ENCODE data around the gene AOPEP. TPM values are rescaled to one million over a fixed set of nuclear protein-coding genes. Genes with fewer than 3 reads are reported as not detected.

AOPEP gene
- polyA plus RNA-seq, 2 of the 4 experiments (the other 2 are of a cell fraction): 226 to 266 TPM

- H3K4me2 ChIP-seq: no peak overlapping the region
- ATAC-seq: no peak
- H3K4me1 ChIP-seq: no peaks in the 10 kb centered on the region
- H3K9me3 ChIP-seq: no peaks in the 10 kb centered on the region
- WGBS (ENCODE audit: missing lambda C conversion rate): 80% methylated on average over 3 of the region's 3 CpGs
- CTCF ChIA-PET: interaction anchor here (1.0 to 4.9 kb wide), 6 partner anchors 14 to 361 kb away, joined by 3 to 18 read pairs (median 4); no protein-coding TSS in a partner anchor
- no peak overlapping the region for H3K4me3 ChIP-seq
- FAIRE-seq: no peak
- TF ChIP-seq NFE2L2 (conservative IDR thresholded peaks at IDR 0.05; ENCODE audit: low read length) (no peak), MAFK (IDR thresholded peaks at IDR 0.05; ENCODE audit: partially characterized antibody) (no peak)
- POLR2A ChIA-PET: no interaction called here
- no peak overlapping the region for H3K27ac ChIP-seq
- DNase-seq (ENCODE audit: low read depth in 1 of 2, low spot score in 1 of 2): no peak
Measured at GRCh38 chr9:94768766-94769165, 42.3 kb downstream of the AOPEP start.

- ChIA-PET CTCF (interaction anchor here (1.1 to 4.9 kb wide), 4 partner anchors 12 to 357 kb away, joined by 3 to 18 read pairs (median 5); no protein-coding TSS in a partner anchor), POLR2A (no interaction called here)
- WGBS (ENCODE audit: missing lambda C conversion rate): 89% methylated on average over 6 of the region's 6 CpGs
- DNase-seq (ENCODE audit: low read depth in 1 of 2, low spot score in 1 of 2) (no peak), ATAC-seq (no peak), FAIRE-seq (no peak)
- H3K9me3 ChIP-seq: no peaks in the 10 kb centered on the region
- TF ChIP-seq, protein P1, sequence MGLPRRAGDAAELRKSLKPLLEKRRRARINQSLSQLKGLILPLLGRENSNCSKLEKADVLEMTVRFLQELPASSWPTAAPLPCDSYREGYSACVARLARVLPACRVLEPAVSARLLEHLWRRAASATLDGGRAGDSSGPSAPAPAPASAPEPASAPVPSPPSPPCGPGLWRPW (IDR thresholded peaks at IDR 0.05): no peak
- TF ChIP-seq ATOH8 (CRISPR knock-in tag; IDR thresholded peaks at IDR 0.05; ENCODE audit: low read depth) (no peak), PBX3 (IDR thresholded peaks at IDR 0.05) (no peak), PHF8 (IDR thresholded peaks at IDR 0.05; ENCODE audit: borderline replicate concordance, low read depth) (no peak), JUNB (IDR thresholded peaks at IDR 0.05) (no peak), HOXB13 (CRISPR knock-in tag; IDR thresholded peaks at IDR 0.05; ENCODE audit: low read depth) (no peak), RCOR1 (IDR thresholded peaks at IDR 0.05; ENCODE audit: low read depth, low read length) (no peak)
- H3K27ac ChIP-seq: no peak overlapping the region
- H3K4me2 ChIP-seq: no peak overlapping the region
- H3K4me1 ChIP-seq: no peaks in the 10 kb centered on the region
- H3K4me3 ChIP-seq: no peak overlapping the region
Measured at GRCh38 chr9:94770334-94770733, 43.8 kb downstream of the AOPEP start.

DNA sequence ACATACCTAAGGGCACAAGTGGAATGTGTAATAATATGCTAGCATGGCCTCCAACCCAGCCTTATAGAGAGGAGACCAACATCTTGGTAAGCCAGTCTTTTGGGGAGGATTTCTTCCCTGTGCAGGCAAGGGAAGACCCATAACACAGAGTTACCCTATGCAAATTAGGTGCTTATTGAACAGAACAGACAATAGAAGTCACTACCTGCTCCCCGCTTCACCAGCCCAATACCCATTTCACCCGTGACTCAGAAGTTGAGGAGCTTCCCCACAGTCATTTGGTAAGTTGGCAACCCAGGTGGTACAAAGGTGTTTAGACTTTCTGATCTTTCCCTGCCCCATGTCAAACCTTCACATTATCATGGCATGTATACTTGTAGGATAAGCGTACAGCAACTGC, 44.6 kb downstream of the AOPEP start:
- no peak for ATAC-seq
- H3K4me2 ChIP-seq: no peak overlapping the region
- no peaks in the 10 kb centered on the region for H3K9me3 ChIP-seq
- TF ChIP-seq HMGXB4 (CRISPR knock-in tag; IDR thresholded peaks at IDR 0.05; ENCODE audit: borderline replicate concordance) (no peak), POLR2AphosphoS2 (conservative IDR thresholded peaks at IDR 0.05; ENCODE audit: low read length) (no peak), EHMT2 (IDR thresholded peaks at IDR 0.05; ENCODE audit: low read depth) (no peak), BHLHE40 (IDR thresholded peaks at IDR 0.05; ENCODE audit: low read depth, low read length) (no peak), JUNB (IDR thresholded peaks at IDR 0.05) (no peak), FOSB (CRISPR knock-in tag; IDR thresholded peaks at IDR 0.05) (no peak), TP53 (CRISPR knock-in tag; IDR thresholded peaks at IDR 0.05) (no peak), PHF8 (IDR thresholded peaks at IDR 0.05; ENCODE audit: borderline replicate concordance, low read depth) (no peak), KDM5A (IDR thresholded peaks at IDR 0.05) (no peak), HDAC2 (IDR thresholded peaks at IDR 0.05) (no peak), ZC3H11A (IDR thresholded peaks at IDR 0.05) (no peak), FOXS1 (CRISPR knock-in tag; IDR thresholded peaks at IDR 0.05) (no peak), GATA3 (IDR thresholded peaks at IDR 0.05; ENCODE audit: borderline replicate concordance) (no peak), MAFK (IDR thresholded peaks at IDR 0.05; ENCODE audit: partially characterized antibody) (no peak), MYC (IDR thresholded peaks at IDR 0.05; ENCODE audit: borderline replicate concordance, low read length) (no peak), KDM1A (IDR thresholded peaks at IDR 0.05; ENCODE audit: low read depth) (no peak), CBX2 (IDR thresholded peaks at IDR 0.05; ENCODE audit: borderline replicate concordance, low read depth) (no peak)
- TF ChIP-seq, protein P2, sequence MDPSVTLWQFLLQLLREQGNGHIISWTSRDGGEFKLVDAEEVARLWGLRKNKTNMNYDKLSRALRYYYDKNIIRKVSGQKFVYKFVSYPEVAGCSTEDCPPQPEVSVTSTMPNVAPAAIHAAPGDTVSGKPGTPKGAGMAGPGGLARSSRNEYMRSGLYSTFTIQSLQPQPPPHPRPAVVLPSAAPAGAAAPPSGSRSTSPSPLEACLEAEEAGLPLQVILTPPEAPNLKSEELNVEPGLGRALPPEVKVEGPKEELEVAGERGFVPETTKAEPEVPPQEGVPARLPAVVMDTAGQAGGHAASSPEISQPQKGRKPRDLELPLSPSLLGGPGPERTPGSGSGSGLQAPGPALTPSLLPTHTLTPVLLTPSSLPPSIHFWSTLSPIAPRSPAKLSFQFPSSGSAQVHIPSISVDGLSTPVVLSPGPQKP (IDR thresholded peaks at IDR 0.05; ENCODE audit: low read depth, low read length): no peak
- TF ChIP-seq, protein P1 (IDR thresholded peaks at IDR 0.05): no peak
- TF ChIP-seq, protein P3, sequence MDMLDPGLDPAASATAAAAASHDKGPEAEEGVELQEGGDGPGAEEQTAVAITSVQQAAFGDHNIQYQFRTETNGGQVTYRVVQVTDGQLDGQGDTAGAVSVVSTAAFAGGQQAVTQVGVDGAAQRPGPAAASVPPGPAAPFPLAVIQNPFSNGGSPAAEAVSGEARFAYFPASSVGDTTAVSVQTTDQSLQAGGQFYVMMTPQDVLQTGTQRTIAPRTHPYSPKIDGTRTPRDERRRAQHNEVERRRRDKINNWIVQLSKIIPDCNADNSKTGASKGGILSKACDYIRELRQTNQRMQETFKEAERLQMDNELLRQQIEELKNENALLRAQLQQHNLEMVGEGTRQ (IDR thresholded peaks at IDR 0.05): no peak
- no peaks in the 10 kb centered on the region for H3K4me1 ChIP-seq
- no peak for FAIRE-seq
- POLR2A ChIA-PET: no interaction called here
- H3K27ac ChIP-seq: no peak overlapping the region
- CTCF ChIA-PET: interaction anchor here (0.7 to 4.9 kb wide), 6 partner anchors 11 to 356 kb away, joined by 3 to 18 read pairs (median 6); no protein-coding TSS in a partner anchor
- DNase-seq (ENCODE audit: low read depth in 1 of 2, low spot score in 1 of 2): no peak
- whole genome bisulfite sequencing (ENCODE audit: missing lambda C conversion rate): 96% methylated on average over 3 of the region's 3 CpGs
- no peak overlapping the region for H3K4me3 ChIP-seq
